Loucy (cell line): ENCODE data around the gene TEAD1.

Experiments used
- H2AFZ ChIP-seq: fragments of 200-600 bp; sonication (generic); 2 replicates; pipeline ENCODE4 v1.6.0; 2016; ENCODE audit warnings: antibody characterized with exemption, mild to moderate bottlenecking, low read length, moderate library complexity
- H3F3A ChIP-seq: fragments of 200-600 bp; 2 replicates; pipeline ENCODE4 v1.6.0; 2016; ENCODE audit warnings: antibody characterized with exemption, low read depth, mild to moderate bottlenecking
- H3K27me3 ChIP-seq: fragments of 200-600 bp; sonication (generic); 2 replicates; pipeline ENCODE4 v1.6.1; 2014; ENCODE audit warnings: low read length, mild to moderate bottlenecking; ENCODE audit not compliant: insufficient read depth, poor library complexity, severe bottlenecking
- H3K36me3 ChIP-seq: fragments of 200-600 bp; sonication (generic); 2 replicates; pipeline ENCODE4 v1.6.1; 2016; ENCODE audit warnings: low read length; ENCODE audit not compliant: insufficient read depth
- H3K4me1 ChIP-seq: fragments of 200-600 bp; sonication (generic); 2 replicates; pipeline ENCODE4 v1.5.1; 2014; ENCODE audit warnings: low read length, mild to moderate bottlenecking; ENCODE audit not compliant: insufficient read depth, poor library complexity, severe bottlenecking
- H3K4me2 ChIP-seq: fragments of 200-600 bp; sonication (generic); 2 replicates; pipeline ENCODE4 v1.6.0; 2014; ENCODE audit warnings: antibody characterized with exemption, low read length, low read depth, mild to moderate bottlenecking; ENCODE audit not compliant: poor library complexity, severe bottlenecking
- H3K4me3 ChIP-seq: fragments of 200-600 bp; sonication (generic); 2 replicates; pipeline ENCODE4 v1.5.1; 2014; ENCODE audit warnings: low read length, mild to moderate bottlenecking, mixed read lengths; ENCODE audit not compliant: poor library complexity, severe bottlenecking
- H3K79me2 ChIP-seq: fragments of 200-600 bp; sonication (generic); 2 replicates; pipeline ENCODE4 v1.6.1; 2014; ENCODE audit warnings: low read length; ENCODE audit not compliant: insufficient read depth
- H3K9ac ChIP-seq: fragments of 200-600 bp; sonication (generic); 2 replicates; pipeline ENCODE4 v1.6.0; 2014; ENCODE audit warnings: mild to moderate bottlenecking, low read depth, low read length, moderate library complexity; ENCODE audit not compliant: poor library complexity, severe bottlenecking
- H3K9me2 ChIP-seq: fragments of 200-600 bp; sonication (generic); replicated peaks from 2 replicates; pipeline ENCODE4 v1.6.1; 2016; ENCODE audit warnings: low read depth, low read length, mixed read lengths
- H3K9me3 ChIP-seq: fragments of 200-600 bp; sonication (generic); 2 replicates; pipeline ENCODE4 v1.6.1; 2014; ENCODE audit warnings: mild to moderate bottlenecking, antibody characterized with exemption, low read length, low read depth; ENCODE audit not compliant: insufficient read depth
- H4K20me1 ChIP-seq: fragments of 200-600 bp; sonication (generic); 2 replicates; pipeline ENCODE4 v1.6.0; 2014; ENCODE audit warnings: antibody characterized with exemption, low read length, mild to moderate bottlenecking; ENCODE audit not compliant: insufficient read depth, poor library complexity, severe bottlenecking
- CTCF ChIP-seq: fragments of 200-600 bp; sonication (generic); conservative IDR thresholded peaks from 2 replicates; pipeline ENCODE4 v1.5.1; 2014; ENCODE audit warnings: mild to moderate bottlenecking, antibody characterized with exemption, low read length
- EZH2phosphoT487 ChIP-seq: fragments of 200-600 bp; IDR thresholded peaks from 2 replicates; pipeline ENCODE4 v1.6.1; 2018; ENCODE audit warnings: antibody characterized with exemption, mild to moderate bottlenecking, moderate library complexity, borderline replicate concordance

TEAD1 gene

DNA sequence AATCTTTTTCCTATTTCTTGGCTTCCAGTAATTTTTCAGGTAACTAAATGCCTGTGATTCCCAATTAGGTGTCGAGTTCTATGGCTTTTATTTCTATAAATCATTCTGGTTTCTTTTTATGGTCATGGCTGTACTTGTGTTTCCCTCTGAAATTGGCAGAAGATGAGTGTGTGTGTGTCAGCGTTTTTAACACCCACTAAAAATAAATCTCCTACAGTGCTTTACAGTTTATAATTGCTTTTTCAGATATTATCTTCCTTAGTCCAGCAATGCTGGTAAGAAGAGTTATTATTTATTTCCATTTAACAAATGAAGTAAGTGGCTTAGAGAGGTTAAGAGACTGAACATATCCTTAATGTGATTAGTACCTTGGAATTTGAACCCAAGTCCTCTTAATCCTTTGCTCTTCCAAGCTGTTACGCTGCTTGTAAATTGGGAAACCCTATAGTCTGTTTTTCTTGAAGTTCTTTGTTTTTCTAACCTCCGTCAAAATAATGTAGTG is 125.2 kb downstream of the TEAD1 start:
- no peak overlapping the region for H3K4me3 ChIP-seq
- no peaks in the 10 kb centered on the region for H3F3A ChIP-seq
- no peak for TF ChIP-seq CTCF
- TF ChIP-seq EZH2phosphoT487, result no peak
- H4K20me1 ChIP-seq, result no peaks in the 10 kb centered on the region
- H3K9me2 ChIP-seq, result no peaks in the 10 kb centered on the region
- H3K9me3 ChIP-seq, result no peaks in the 10 kb centered on the region
- no peaks in the 10 kb centered on the region for H3K4me1 ChIP-seq
- H3K9ac ChIP-seq, result no peak overlapping the region
- no peak overlapping the region for H2AFZ ChIP-seq
- H3K79me2 ChIP-seq, result no peaks in the 10 kb centered on the region
- H3K27me3 ChIP-seq, result peaks cover 9% of the 10 kb centered on the region
- H3K36me3 ChIP-seq, result no peaks in the 10 kb centered on the region
- no peak overlapping the region for H3K4me2 ChIP-seq

- Histone ChIP-seq H4K20me1 (no peaks in the 10 kb centered on the region), H3K4me2 (no peak overlapping the region), H3F3A (no peaks in the 10 kb centered on the region), H3K36me3 (no peaks in the 10 kb centered on the region), H2AFZ (no peak overlapping the region), H3K9ac (no peak overlapping the region), H3K4me3 (no peak overlapping the region), H3K27me3 (peaks cover 9% of the 10 kb centered on the region), H3K9me3 (no peaks in the 10 kb centered on the region), H3K4me1 (no peaks in the 10 kb centered on the region), H3K79me2 (no peaks in the 10 kb centered on the region), H3K9me2 (no peaks in the 10 kb centered on the region)
- no peak for TF ChIP-seq CTCF
- TF ChIP-seq EZH2phosphoT487, result no peak
These were observed 125.9 kb downstream of the TEAD1 start for GRCh38 chr11:12800032-12800671.

DNA sequence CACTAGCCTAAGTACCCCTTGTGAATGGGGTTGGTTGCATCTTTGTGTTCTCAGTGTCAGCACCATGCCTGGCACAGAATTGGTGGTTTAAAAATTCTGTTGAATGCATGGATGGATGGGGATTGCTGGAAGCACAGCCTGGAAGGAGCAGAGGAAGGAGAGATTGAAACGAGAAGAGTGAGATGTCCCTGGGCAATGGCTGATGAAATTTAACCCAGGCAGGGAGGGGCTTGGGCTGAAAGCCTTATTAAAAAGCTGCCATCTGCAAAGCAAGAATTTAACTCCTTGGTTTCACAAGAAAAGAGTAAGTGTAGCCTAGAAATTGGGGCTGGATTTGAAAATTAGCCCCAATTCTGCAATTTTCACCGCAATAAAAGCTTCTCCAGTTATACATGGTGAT is 126.7 kb downstream of the TEAD1 start:
- H3K4me2 ChIP-seq, result no peak overlapping the region
- no peaks in the 10 kb centered on the region for H3K9me3 ChIP-seq
- TF ChIP-seq CTCF (no peak), EZH2phosphoT487 (no peak)
- no peaks in the 10 kb centered on the region for H3K9me2 ChIP-seq
- H2AFZ ChIP-seq, result no peak overlapping the region
- no peaks in the 10 kb centered on the region for H3K4me1 ChIP-seq
- H3K79me2 ChIP-seq, result no peaks in the 10 kb centered on the region
- no peak overlapping the region for H3K9ac ChIP-seq
- H3F3A ChIP-seq, result no peaks in the 10 kb centered on the region
- H4K20me1 ChIP-seq, result no peaks in the 10 kb centered on the region
- H3K36me3 ChIP-seq, result no peaks in the 10 kb centered on the region
- no peak overlapping the region for H3K4me3 ChIP-seq
- peaks cover 9% of the 10 kb centered on the region for H3K27me3 ChIP-seq
